HG03469 (cell line): ENCODE measurements around the gene DNAJB11.
"Not testable (repeated sequence)": the region's sequence is repeated elsewhere in the genome, so short reads cannot be mapped to it uniquely, and the experiment has no call there.

Experiments
- ATAC-seq: cut with Tn5 transposase; IDR thresholded peaks from one replicate; pipeline ENCODE4 v1.9.1; 2021; ENCODE audit warnings: mild to moderate bottlenecking, moderate library complexity, moderate number of reproducible peaks; ENCODE audit not compliant: unreplicated experiment

Gene DNAJB11

GRCh38 chr3:186570096-186570940 lies at the start of gene DNAJB11:
Gene DNAJB11, plus strand, starts transcription at chr3:186570720. Its CDS starts 178 bp downstream, at chr3:186570898.
- ATAC-seq: peak; percentile 73

- ATAC-seq: peak; percentile 40
Measured at GRCh38 chr3:186520957-186521842, 49.3 kb upstream of the DNAJB11 start.

GRCh38 chr3:186523022-186523421 lies 47.5 kb upstream of the DNAJB11 start:
- ATAC-seq: no peak

DNA sequence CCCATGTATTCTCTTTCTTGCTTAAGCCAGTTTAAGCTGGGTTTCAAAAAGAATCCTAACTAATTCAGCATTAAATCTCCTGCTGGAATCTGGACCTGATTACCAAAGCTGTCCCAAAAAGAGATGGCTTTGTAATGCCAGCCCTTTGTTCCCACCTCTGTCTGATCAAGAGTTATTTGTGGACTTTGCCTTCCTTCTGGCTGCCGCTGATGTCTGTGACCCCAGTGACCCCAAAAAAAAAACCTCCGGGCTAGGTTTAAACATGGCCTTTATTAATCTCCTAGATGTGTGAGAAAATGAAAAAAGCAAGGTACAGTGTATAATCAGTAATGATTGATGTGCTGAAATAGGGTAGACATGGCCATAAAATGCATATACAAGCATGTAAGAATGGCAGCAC lies 47.1 kb upstream of the DNAJB11 start:
- no peak for ATAC-seq

DNA sequence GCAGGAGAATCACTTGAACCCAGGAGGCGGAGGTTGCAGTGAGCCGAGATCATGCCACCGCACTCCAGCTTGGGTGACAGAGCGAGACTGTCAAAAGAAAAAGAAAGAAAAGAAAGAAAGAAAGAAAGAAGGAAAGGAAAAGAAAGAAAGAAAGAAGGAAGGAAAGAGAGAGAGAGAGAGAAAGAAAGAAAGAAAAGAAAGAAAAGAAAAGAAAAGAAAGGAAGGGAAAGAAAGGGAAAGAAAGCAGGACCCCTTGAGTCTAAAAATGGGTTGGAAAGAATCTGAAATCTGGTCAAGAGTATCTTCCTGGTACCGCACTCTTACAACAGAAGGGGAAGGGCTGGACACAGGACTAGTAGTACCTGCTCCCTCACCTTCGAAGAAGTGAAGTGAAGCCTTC lies 45.9 kb upstream of the DNAJB11 start:
- no peak for ATAC-seq

DNA sequence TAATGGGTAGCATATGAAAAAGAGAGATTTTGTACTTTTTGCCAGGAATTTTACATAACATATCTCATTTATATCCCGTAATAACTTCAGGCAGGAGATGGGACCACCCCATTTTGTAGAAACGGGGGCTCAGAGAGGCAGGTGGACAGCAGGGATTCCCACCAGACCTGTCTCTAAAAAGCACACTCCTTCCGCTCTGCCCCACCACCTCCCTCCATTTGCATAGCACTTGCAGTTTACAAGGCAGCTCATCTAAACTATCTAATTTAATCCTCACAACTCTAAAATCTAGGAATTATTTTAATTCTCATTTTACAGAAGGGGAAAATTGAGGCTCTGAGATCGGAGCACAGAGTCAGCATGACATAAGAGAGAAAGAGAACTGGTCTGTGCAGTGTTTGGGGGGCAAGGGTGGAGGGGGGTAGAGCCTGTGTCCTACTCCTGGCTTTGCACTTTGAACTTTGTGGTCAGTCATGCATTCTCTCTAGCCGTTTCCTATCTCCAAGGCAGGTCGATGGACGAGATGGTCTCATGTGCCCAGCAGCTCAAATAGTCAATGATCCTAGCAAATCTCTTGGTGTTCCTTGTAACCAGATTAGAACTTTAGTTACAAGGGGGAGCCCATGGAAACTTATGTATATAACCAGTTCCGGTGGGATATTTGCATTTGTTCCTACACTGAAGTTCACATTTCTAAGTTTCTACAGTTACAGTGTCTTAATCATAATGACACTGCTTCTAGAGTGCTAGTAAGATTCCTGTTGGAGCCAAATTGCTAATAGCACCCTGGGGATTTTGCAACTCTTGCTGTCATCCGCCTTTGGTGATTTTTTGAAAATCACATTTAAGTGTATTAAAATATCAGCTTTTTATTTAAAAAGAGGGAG lies 44.9 kb upstream of the DNAJB11 start:
- no peak for ATAC-seq

DNA sequence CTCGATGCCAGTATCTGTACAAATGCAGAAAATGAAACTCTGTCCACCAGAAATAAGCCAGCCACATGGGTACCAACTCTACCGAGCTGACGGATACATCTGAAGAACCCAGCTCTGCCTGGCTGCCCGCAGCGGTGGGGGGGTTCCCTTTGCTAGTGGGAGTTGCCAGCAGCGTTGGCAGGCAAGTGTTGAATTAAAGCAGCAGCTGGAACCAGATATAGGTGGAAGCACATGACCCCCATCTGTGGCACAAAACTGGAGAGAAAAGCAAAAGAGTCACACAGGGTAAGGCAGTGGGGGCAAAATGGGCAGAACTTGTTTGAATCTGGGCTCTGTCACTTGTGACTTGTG lies 44.3 kb upstream of the DNAJB11 start:
- ATAC-seq: no peak

DNA sequence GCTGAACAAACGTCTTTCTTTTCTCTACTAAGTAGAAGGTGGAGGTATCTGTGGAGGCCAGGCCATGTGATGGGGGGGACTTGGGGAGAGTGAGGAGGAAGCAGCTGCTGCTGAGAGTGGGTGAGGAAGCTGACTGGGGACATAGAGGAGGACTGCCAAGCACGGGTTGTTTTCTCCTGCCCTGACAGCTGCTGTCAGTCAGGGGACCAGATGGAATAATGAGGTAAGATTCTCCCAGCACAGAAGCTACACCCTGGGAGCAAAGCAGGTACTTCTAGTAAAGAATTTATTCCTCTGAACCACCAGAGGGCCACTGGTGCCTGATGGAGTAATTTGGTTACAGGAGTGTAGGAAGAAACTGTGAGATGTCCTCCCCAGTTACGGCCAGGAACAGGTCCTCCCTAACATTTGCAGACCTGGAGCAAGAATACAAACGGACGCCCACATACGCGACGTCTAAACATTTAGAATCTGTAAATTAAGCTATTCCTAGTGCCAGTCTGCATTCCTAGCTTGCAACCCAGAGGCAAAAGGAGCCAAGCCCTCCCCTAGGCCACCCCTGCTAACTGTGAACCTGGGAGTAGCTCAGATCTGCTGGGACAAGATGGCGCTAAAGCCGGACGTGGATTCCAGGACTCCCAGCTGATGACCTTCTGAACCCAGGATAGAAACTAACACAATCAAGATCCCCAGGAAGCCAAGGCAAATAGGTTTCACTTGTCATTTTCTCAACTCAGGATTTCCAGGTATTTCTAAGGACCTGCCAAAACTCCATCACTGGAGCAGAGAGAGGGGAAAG lies 41.1 kb upstream of the DNAJB11 start:
- ATAC-seq: no peak

DNA sequence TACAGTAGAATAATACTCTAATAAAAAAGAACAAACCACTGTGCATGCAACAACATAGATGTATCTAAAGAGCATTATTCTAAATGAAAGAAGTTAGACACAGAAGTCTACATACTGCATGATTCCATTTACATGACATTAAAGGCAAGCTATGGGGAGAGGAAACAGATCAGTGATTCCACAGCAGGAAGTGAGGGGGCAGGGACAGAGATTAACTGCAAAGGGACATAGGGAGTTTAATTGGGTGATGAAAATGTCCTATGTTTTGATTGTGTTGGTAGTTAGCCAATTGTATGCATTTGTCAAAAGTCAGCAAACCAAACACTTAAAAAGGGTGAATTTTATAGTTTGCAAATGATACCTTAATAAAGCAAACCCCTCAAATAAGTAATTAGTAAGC lies 40.1 kb upstream of the DNAJB11 start:
- ATAC-seq: no peak

- not testable (repeated sequence) for ATAC-seq
Measured at GRCh38 chr3:186531694-186532093, 38.8 kb upstream of the DNAJB11 start.

DNA sequence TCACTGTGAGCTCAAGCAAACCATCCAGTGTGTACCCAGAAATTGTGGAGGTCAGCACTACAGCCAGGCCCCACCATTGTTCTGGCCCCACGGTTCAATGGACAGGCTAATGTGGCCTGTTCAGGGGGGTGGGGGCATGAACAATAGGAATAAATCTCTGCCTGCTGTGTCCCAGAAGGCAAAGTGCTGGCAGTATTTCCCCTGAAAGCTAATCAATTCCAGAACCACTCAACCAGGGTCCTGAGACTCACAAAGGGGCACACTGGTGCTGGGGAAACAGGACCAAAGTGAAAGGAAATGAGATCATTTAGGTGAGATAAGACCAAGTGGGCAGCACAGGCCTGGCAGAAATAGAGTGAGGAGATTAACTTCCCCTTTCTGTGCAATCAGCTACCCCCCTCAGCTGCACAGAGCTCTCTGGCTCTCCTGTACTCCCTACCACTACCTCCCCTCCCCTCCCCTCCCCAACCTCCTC lies 37.9 kb upstream of the DNAJB11 start:
- no peak for ATAC-seq

DNA sequence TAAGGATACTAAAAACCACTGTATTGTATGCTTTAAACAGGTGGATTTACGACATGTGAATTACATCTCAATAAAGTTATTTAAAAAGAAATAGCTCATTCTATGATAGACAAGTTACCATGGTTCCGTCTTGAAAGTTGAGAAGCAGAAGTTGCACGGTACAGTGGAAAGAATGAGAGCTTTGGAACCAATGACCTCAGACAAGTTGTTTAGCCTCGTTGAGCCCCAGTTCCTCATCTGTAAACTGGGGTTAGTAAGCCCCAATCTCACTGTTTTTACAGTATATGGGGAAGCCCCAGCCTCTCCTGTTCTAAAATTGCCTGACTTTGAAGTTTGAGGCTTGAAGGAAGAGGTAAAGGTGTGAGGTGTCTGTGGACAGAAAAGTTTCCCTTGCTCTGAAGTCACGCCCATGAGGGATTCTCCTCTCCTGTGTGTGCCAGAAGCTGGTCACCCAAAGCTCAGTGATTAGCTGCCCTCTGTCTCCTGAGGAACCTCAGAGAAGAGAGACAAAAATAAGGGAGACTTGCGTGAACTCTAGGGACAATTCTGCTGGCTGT lies 36.3 kb upstream of the DNAJB11 start:
- ATAC-seq: peak; percentile 75

- no peak for ATAC-seq
Measured at GRCh38 chr3:186536883-186537844, 33.4 kb upstream of the DNAJB11 start.

DNA sequence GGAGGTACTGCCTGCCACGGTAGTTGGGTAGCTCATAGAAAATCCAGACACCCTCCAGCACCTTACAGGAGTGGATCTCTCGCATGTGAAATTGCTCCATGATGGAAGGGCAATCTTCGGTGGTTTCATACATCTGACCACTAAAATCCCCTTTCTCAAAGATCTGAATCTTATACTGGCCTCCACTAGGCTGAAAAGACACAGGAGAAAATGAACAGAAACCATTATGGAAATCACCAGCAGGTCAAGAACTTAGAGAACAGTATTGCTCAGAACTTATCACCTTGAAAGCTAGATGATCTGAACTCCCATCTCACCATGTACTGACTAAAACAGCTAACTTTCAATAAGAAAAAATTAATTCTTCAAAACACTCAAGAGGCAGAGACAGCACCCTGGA lies 31.7 kb upstream of the DNAJB11 start:
- ATAC-seq: no peak

DNA sequence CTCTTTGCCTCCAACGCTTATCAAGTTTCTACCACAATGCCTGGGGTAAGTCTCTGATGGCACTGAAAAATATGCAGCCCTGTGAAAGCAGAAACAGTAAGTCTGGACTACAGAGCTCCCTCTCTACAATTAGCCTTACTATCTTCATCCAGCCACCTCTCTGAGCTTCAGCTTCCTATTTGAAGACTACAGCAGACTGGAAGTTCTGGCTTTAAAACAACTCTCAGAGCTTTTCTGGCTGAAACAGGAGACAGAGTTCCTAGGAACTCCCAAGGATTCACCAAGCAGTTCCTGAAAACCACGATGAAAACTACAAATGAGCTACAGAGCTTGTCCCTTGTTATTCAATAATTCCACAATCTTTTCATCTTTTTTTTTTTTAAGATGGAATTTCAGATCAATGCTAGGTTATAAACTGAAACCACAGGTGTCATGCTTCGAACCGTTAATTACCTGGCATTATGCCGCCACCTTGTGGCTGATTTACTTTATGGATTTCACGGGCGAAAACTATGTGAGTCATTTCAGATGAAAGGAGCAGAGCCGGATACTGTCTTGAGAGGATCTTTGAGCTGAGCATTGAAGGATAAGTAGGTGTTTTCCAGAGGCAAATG lies 30.2 kb upstream of the DNAJB11 start:
- peak; percentile 35 for ATAC-seq

- no peak for ATAC-seq
Measured at GRCh38 chr3:186540835-186541226, 29.7 kb upstream of the DNAJB11 start.

DNA sequence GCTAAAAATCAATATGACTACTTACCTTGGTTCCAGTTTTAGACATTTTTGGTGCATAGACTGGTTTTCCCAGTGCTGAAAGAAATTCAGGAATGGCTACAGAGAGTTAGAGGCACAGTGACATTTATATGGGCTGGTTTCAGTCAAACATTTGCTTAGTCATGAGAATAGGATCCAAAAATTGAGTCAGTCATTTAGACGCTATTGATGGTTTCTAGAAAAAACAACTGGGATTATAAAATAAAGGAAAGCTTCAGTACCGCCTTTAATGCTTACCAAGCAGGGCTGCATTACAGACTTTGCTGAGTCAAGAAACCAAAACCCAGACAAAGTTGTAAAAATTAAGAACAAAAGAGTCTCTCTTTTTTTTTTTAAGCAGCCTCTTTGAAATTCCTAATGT lies 26.2 kb upstream of the DNAJB11 start, which contains the start of gene CRYGS:
TSS of gene CRYGS (minus strand) at position 100 of the 400 bp plus-strand sequence. CDS start at position 46, 54 bp downstream.
- ATAC-seq: no peak

DNA sequence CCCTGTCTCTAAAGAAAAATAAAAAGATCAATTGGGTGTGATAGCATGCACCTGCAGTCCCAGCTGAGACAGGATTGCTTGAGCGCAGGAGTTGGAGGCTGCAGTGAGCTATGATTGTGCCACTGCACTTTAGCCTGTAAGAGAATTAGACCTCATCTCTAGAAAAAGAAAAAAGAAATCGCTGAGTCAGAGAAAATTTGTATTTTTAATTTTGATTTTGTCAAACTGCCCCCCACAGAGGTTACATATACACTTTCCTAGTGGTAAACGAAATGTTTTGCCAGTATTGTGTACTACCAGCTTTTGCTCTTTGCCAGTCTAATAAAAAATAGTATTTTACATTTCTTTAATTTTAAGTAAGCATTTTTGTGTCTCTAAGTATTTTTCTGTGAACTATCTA lies 21.0 kb upstream of the DNAJB11 start:
- no peak for ATAC-seq
